A549 (cell line): ENCODE results near the gene ARID1B. TPM values are rescaled to one million over a fixed set of nuclear protein-coding genes. Genes with fewer than 3 reads are reported as not detected.

Source experiments
- ATAC-seq, 2 experiments: fragments of 200-7000 bp in 1 of 2; fragments of >200 bp in 1 of 2; cut with Nextera tagmentation in 1 of 2; cut with Tn5 transposase in 1 of 2; 3 replicates each; pipeline versions ENCODE4 v1.8.0 to v1.9.1; 2018 to 2020; ENCODE audit warnings: mild to moderate bottlenecking in 1 of 2, moderate library complexity in 1 of 2
- CTCF ChIA-PET: fragments of 300-600 bp; sonication (Branson Sonifier 250); formaldehyde crosslinking; extraction: SDS; loops from one replicate; lab custom pipeline; 2021; ENCODE audit warnings: antibody characterized with exemption, inconsistent platforms; lab: Yijun Ruan, JAX
- POLR2A ChIA-PET: fragments of 350-600 bp; formaldehyde crosslinking; extraction: SDS; loops from one replicate; lab custom pipeline; 2021; ENCODE audit warnings: antibody characterized with exemption, inconsistent platforms; lab: Yijun Ruan, JAX
- DNase-seq, 2 experiments: peaks; one replicate each; pipeline versions ENCODE4 v3.0.0 to v3.0.0-alpha.2; 2011 to 2016; ENCODE audit warnings: low read depth in 1 of 2, low spot score in 1 of 2
- FAIRE-seq: peaks from 2 replicates; lab custom pipeline; 2011; peaks lifted over from hg19 to GRCh38; lab: Jason Lieb, UNC
- H3K27ac ChIP-seq, 2 experiments: fragments of >200 bp; sonication (Bioruptor Twin); formaldehyde crosslinking; 3 replicates each; pipeline ENCODE4 v1.5.1; 2016 to 2017
- H3K4me1 ChIP-seq: fragments of >200 bp; sonication (Bioruptor Twin); formaldehyde crosslinking; 3 replicates; pipeline ENCODE4 v1.6.1; 2016
- H3K4me2 ChIP-seq: fragments of >200 bp; sonication (Bioruptor Twin); formaldehyde crosslinking; 3 replicates; pipeline ENCODE4 v1.6.1; 2016
- H3K4me3 ChIP-seq: fragments of >200 bp; sonication (Bioruptor Twin); formaldehyde crosslinking; 3 replicates; pipeline ENCODE4 v1.5.1; 2016
- H3K9me3 ChIP-seq: fragments of >200 bp; sonication (Bioruptor Twin); formaldehyde crosslinking; 3 replicates; pipeline ENCODE4 v1.6.1; 2016
- CHD4 ChIP-seq: fragments of 200-600 bp; sonication (generic); IDR thresholded peaks from 2 replicates; pipeline ENCODE4 v1.6.1; 2016; ENCODE audit warnings: antibody characterized with exemption, mild to moderate bottlenecking, borderline replicate concordance
- CTCF ChIP-seq: fragments of >200 bp; sonication (Bioruptor Twin); formaldehyde crosslinking; IDR thresholded peaks from 3 replicates; pipeline ENCODE4 v1.5.1; 2016
- E2F6 ChIP-seq: IDR thresholded peaks from 2 replicates; pipeline ENCODE4 v1.6.1; 2012; ENCODE audit warnings: low read depth, borderline replicate concordance
- EP300 ChIP-seq, 2 experiments: fragments of >200 bp; sonication (Bioruptor Twin); formaldehyde crosslinking; IDR thresholded peaks; 2 replicates in 1 of 2; 3 replicates in 1 of 2; pipeline ENCODE4 v1.6.1; 2016 to 2017
- ESRRA ChIP-seq: fragments of 150-350 bp; IDR thresholded peaks from 2 replicates; pipeline ENCODE4 v1.6.1; 2014; ENCODE audit warnings: mild to moderate bottlenecking, low read length, borderline replicate concordance
- FOSB ChIP-seq: fragments of 250-450 bp; sonication (Bioruptor Pico); IDR thresholded peaks from 2 replicates; pipeline ENCODE4 v1.5.0; 2020; ENCODE audit warnings: mild to moderate bottlenecking, moderate library complexity
- GATA3 ChIP-seq: IDR thresholded peaks from 2 replicates; pipeline ENCODE4 v1.6.1; 2012; ENCODE audit warnings: borderline replicate concordance
- HEYL ChIP-seq: fragments of 250-450 bp; sonication (Bioruptor Pico); IDR thresholded peaks from 2 replicates; pipeline ENCODE4 v1.8.0; 2021; ENCODE audit warnings: mild to moderate bottlenecking, moderate library complexity
- HOXA7 ChIP-seq: fragments of 250-450 bp; sonication (Bioruptor Pico); IDR thresholded peaks from 2 replicates; pipeline ENCODE4 v1.5.0; 2020; ENCODE audit warnings: mild to moderate bottlenecking, moderate library complexity
- JUNB ChIP-seq: fragments of >200 bp; sonication (Bioruptor Twin); formaldehyde crosslinking; IDR thresholded peaks from 2 replicates; pipeline ENCODE4 v1.6.1; 2016
- MAX ChIP-seq: IDR thresholded peaks from 2 replicates; pipeline ENCODE4 v1.6.1; 2012
- MYC ChIP-seq: IDR thresholded peaks from 2 replicates; pipeline ENCODE4 v1.6.1; 2012; ENCODE audit warnings: mild to moderate bottlenecking, inconsistent platforms, low read length, improper control_type of control experiment, borderline replicate concordance
- NFE2L2 ChIP-seq: fragments of 150-350 bp; conservative IDR thresholded peaks from 2 replicates; pipeline ENCODE4 v1.6.1; 2014; ENCODE audit warnings: low read length
- NPAS2 ChIP-seq: fragments of 250-450 bp; sonication (Bioruptor Pico); IDR thresholded peaks from 2 replicates; pipeline ENCODE4 v1.8.0; 2022; ENCODE audit warnings: mild to moderate bottlenecking, moderate library complexity, borderline replicate concordance
- PHF8 ChIP-seq: fragments of 200-600 bp; sonication (generic); IDR thresholded peaks from 2 replicates; pipeline ENCODE4 v1.6.1; 2016; ENCODE audit warnings: low read depth, mild to moderate bottlenecking, antibody characterized with exemption, moderate library complexity, borderline replicate concordance
- POLR2A ChIP-seq: IDR thresholded peaks from 2 replicates; pipeline ENCODE4 v1.6.1; 2012; ENCODE audit warnings: mild to moderate bottlenecking, low read length
- POLR2AphosphoS2 ChIP-seq: conservative IDR thresholded peaks from 2 replicates; pipeline ENCODE4 v1.6.1; 2012; ENCODE audit warnings: low read length, improper control_type of control experiment, inconsistent platforms
- RAD21 ChIP-seq, 2 experiments: fragments of >200 bp in 1 of 2; sonication (Bioruptor Twin) in 1 of 2; formaldehyde crosslinking in 1 of 2; IDR thresholded peaks in 1 of 2; conservative IDR thresholded peaks in 1 of 2; 2 replicates in 1 of 2; 3 replicates in 1 of 2; pipeline ENCODE4 v1.6.1; 2012 to 2018; ENCODE audit warnings: inconsistent platforms in 1 of 2
- RCOR1 ChIP-seq: fragments of 150-350 bp; IDR thresholded peaks from 2 replicates; pipeline ENCODE4 v1.6.1; 2014; ENCODE audit warnings: antibody characterized with exemption, low read length, low read depth
- RFX5 ChIP-seq: fragments of 450-650 bp; IDR thresholded peaks from 2 replicates; pipeline ENCODE4 v1.7.1; 2014; ENCODE audit warnings: antibody characterized with exemption, mild to moderate bottlenecking, moderate library complexity
- RNF2 ChIP-seq: fragments of 200-600 bp; sonication (generic); IDR thresholded peaks from 2 replicates; pipeline ENCODE4 v1.6.1; 2016; ENCODE audit warnings: low read depth, mild to moderate bottlenecking, antibody characterized with exemption, moderate library complexity, borderline replicate concordance
- SMC3 ChIP-seq: fragments of >200 bp; sonication (Bioruptor Twin); formaldehyde crosslinking; IDR thresholded peaks from 3 replicates; pipeline ENCODE4 v1.6.1; 2018; ENCODE audit warnings: inconsistent platforms
- ZFP36 ChIP-seq: fragments of 450-650 bp; IDR thresholded peaks from 2 replicates; pipeline ENCODE4 v1.6.1; 2014; ENCODE audit warnings: borderline replicate concordance; ENCODE audit not compliant: partially characterized antibody
- WGBS: methylation state at CpG from one replicate; pipeline ENCODE4 v1.1.6; 2017; ENCODE audit errors: missing lambda C conversion rate; 5-methylcytosine and 5-hydroxymethylcytosine counted together
- polyA plus RNA-seq, 4 experiments: library from polyadenylated mRNA; depleted of rRNA in 3 of 4; stranded (reverse); fragments of >200 nt; fragmentation: RNase III in 1 of 4; extraction: RNeasy Plus Mini Kit Qiagen cat#74134 plus additional on column Dnase treatment in 1 of 4; gene quantifications; 2 replicates in 3 of 4; 3 replicates in 1 of 4; pipeline ENCODE4 v1.2.3, GENCODE V29; 2011 to 2017
- TF ChIP-seq, protein P1 (sequence below): fragments of 450-650 bp; IDR thresholded peaks from 2 replicates; pipeline ENCODE4 v1.6.1; 2014; ENCODE audit warnings: antibody characterized with exemption

ARID1B gene
- polyA plus RNA-seq, 2 of the 4 experiments (the other 2 are of a cell fraction) = 13.5 to 16.3 TPM

- H3K9me3 ChIP-seq = no peaks in the 10 kb centered on the region
- DNase-seq (no peak), FAIRE-seq (no peak), ATAC-seq (no peak)
- peaks cover 15% of the 10 kb centered on the region for H3K4me1 ChIP-seq
- ChIA-PET CTCF (no interaction called here), POLR2A (no interaction called here)
- no peak overlapping the region for H3K27ac ChIP-seq
- no peak overlapping the region for H3K4me3 ChIP-seq
- H3K4me2 ChIP-seq = no peak overlapping the region
- 73% methylated on average over 2 of the region's 2 CpGs for WGBS
- TF ChIP-seq RCOR1 = no peak
- TF ChIP-seq HOXA7 (CRISPR knock-in tag) = no peak
- TF ChIP-seq E2F6 = no peak
Observed at GRCh38 chr6:156934069-156934460, 156.9 kb downstream of the ARID1B start.

- no peak overlapping the region for H3K4me2 ChIP-seq
- no peak overlapping the region for H3K4me3 ChIP-seq
- 90% methylated on average over 5 of the region's 5 CpGs for WGBS
- CTCF ChIA-PET = no interaction called here
- no peak for DNase-seq
- no peak for FAIRE-seq
- POLR2A ChIA-PET = no interaction called here
- TF ChIP-seq E2F6 = no peak
- no peak for TF ChIP-seq NFE2L2
- no peak for TF ChIP-seq EP300 (IDR thresholded peaks at IDR 0.05)
- no peak for TF ChIP-seq HOXA7 (CRISPR knock-in tag)
- no peak for TF ChIP-seq FOSB
- TF ChIP-seq MYC = no peak
- no peak for TF ChIP-seq POLR2AphosphoS2
- no peaks in the 10 kb centered on the region for H3K9me3 ChIP-seq
- ATAC-seq = no peak
- H3K27ac ChIP-seq = no peak overlapping the region
- H3K4me1 ChIP-seq = peaks cover 15% of the 10 kb centered on the region
Observed at GRCh38 chr6:156935000-156935399, 157.8 kb downstream of the ARID1B start.

DNA sequence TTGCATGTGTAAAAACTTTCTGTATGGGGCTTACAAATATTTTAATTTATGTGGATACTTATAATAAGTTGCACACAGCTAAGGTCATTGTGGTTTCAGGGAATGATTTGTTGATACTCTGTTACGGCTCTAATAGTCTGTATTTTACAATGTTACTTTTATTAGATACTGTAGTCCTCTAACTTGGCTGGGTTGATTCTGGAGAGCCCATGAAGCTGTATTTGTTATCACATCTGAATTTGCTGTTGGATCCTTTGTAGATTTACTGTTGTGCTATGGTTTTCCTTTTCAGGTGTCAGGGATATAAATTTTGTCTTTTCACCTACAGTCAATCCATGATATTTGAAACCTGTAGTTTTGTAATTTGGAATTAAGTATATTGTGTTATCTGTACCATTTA is 161.0 kb downstream of the ARID1B start:
- DNase-seq (no peak), ATAC-seq (no peak), FAIRE-seq (no peak)
- WGBS = 85% methylated on average over 1 of the region's 1 CpG
- peaks cover 4% of the 10 kb centered on the region for H3K4me1 ChIP-seq
- no peak overlapping the region for H3K4me3 ChIP-seq
- TF ChIP-seq CTCF = no peak
- no peak for TF ChIP-seq SMC3
- TF ChIP-seq JUNB = no peak
- no peak for TF ChIP-seq EP300 (IDR thresholded peaks at IDR 0.05)
- TF ChIP-seq GATA3 = no peak
- no peak for TF ChIP-seq POLR2A
- no peak for TF ChIP-seq ZFP36
- no peak for TF ChIP-seq NFE2L2
- TF ChIP-seq ESRRA = no peak
- TF ChIP-seq NPAS2 (CRISPR knock-in tag) = no peak
- TF ChIP-seq RAD21 (conservative IDR thresholded peaks at IDR 0.05 in 1 of 2, IDR thresholded peaks at IDR 0.05 in 1 of 2) = no peak
- TF ChIP-seq, protein P1, sequence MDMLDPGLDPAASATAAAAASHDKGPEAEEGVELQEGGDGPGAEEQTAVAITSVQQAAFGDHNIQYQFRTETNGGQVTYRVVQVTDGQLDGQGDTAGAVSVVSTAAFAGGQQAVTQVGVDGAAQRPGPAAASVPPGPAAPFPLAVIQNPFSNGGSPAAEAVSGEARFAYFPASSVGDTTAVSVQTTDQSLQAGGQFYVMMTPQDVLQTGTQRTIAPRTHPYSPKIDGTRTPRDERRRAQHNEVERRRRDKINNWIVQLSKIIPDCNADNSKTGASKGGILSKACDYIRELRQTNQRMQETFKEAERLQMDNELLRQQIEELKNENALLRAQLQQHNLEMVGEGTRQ = no peak
- no peak for TF ChIP-seq HEYL
- TF ChIP-seq CHD4 = no peak
- TF ChIP-seq MAX = no peak
- TF ChIP-seq RNF2 = no peak
- TF ChIP-seq POLR2AphosphoS2 = no peak
- no peak for TF ChIP-seq RFX5
- TF ChIP-seq E2F6 = no peak
- no peak for TF ChIP-seq PHF8
- H3K27ac ChIP-seq = no peak overlapping the region
- ChIA-PET CTCF (no interaction called here), POLR2A (no interaction called here)
- no peaks in the 10 kb centered on the region for H3K9me3 ChIP-seq
- H3K4me2 ChIP-seq = no peak overlapping the region
